GM21737 (cell line): ENCODE data around the gene PTPRD.

Source experiments
- ATAC-seq: cut with Tn5 transposase; IDR thresholded peaks from one replicate; pipeline ENCODE4 v1.9.1; 2021; ENCODE audit warnings: mild to moderate bottlenecking, moderate library complexity; ENCODE audit not compliant: unreplicated experiment

The PTPRD gene

GRCh38 chr9:8430945-8431344, 2181.9 kb downstream of the PTPRD start:
- ATAC-seq: no peak

GRCh38 chr9:8429768-8430167, 2183.0 kb downstream of the PTPRD start:
- ATAC-seq: no peak

GRCh38 chr9:8429157-8429556, 2183.6 kb downstream of the PTPRD start:
- no peak for ATAC-seq

- ATAC-seq: no peak
These were observed 2184.4 kb downstream of the PTPRD start for GRCh38 chr9:8428389-8428788.

GRCh38 chr9:8424786-8425410, 2187.9 kb downstream of the PTPRD start:
- ATAC-seq: no peak

GRCh38 chr9:8420416-8420815, 2192.4 kb downstream of the PTPRD start:
- ATAC-seq: no peak

GRCh38 chr9:8419596-8420275, 2193.1 kb downstream of the PTPRD start:
- no peak for ATAC-seq

- ATAC-seq: no peak
These were observed 2195.5 kb downstream of the PTPRD start for GRCh38 chr9:8417341-8417740.

- ATAC-seq: no peak
These were observed 2200.5 kb downstream of the PTPRD start for GRCh38 chr9:8412327-8412726.

- no peak for ATAC-seq
These were observed 2204.1 kb downstream of the PTPRD start for GRCh38 chr9:8408575-8409190.

- ATAC-seq: no peak
These were observed 2210.7 kb downstream of the PTPRD start for GRCh38 chr9:8401961-8402705.

- no peak for ATAC-seq
These were observed 2212.4 kb downstream of the PTPRD start for GRCh38 chr9:8400378-8400777.

- no peak for ATAC-seq
These were observed 2217.8 kb downstream of the PTPRD start for GRCh38 chr9:8395022-8395421.

- no peak for ATAC-seq
These were observed 2218.5 kb downstream of the PTPRD start for GRCh38 chr9:8394341-8394740.

- no peak for ATAC-seq
These were observed 2219.9 kb downstream of the PTPRD start for GRCh38 chr9:8392866-8393265.

- no peak for ATAC-seq
These were observed 2221.2 kb downstream of the PTPRD start for GRCh38 chr9:8391566-8391965.

- no peak for ATAC-seq
These were observed 2221.7 kb downstream of the PTPRD start for GRCh38 chr9:8391132-8391531.

- no peak for ATAC-seq
These were observed 2222.2 kb downstream of the PTPRD start for GRCh38 chr9:8390571-8390970.

GRCh38 chr9:8389531-8389930, 2223.3 kb downstream of the PTPRD start:
- no peak for ATAC-seq

- ATAC-seq: no peak
These were observed 2224.7 kb downstream of the PTPRD start for GRCh38 chr9:8388132-8388531.

GRCh38 chr9:8384091-8384490, 2228.7 kb downstream of the PTPRD start:
- no peak for ATAC-seq
